Measurements from ENCODE around the gene TEPSIN.

- no peak for TF ChIP-seq CTCF (IDR thresholded peaks at IDR 0.05; ENCODE audit: low read depth, low read length, missing input control)
- TF ChIP-seq RAD21 (IDR thresholded peaks at IDR 0.05): no peak
- TF ChIP-seq HNF4G (IDR thresholded peaks at IDR 0.05): no peak
- TF ChIP-seq TAF1 (conservative IDR thresholded peaks at IDR 0.05): no peak
- TF ChIP-seq SP1 (IDR thresholded peaks at IDR 0.05): no peak
- TF ChIP-seq YY1 (IDR thresholded peaks at IDR 0.05): no peak
- TF ChIP-seq MAX (IDR thresholded peaks at IDR 0.05): no peak
- TF ChIP-seq ZBTB33 (IDR thresholded peaks at IDR 0.05): no peak
- TF ChIP-seq JUND (IDR thresholded peaks at IDR 0.05): no peak
- no peak for TF ChIP-seq FOXA1 (IDR thresholded peaks at IDR 0.05)
- TF ChIP-seq NR2F2 (IDR thresholded peaks at IDR 0.05): no peak
These were observed 59.0 kb downstream of the TEPSIN start for GRCh38 chr17:81179861-81180260.
